Stimulated activated CD4-positive, alpha-beta T cell treated with anti-CD3 and anti-CD28 coated beads, Interleukin-15, amount 100 ng/mL, for 48 hours (primary cell): ENCODE data around the gene TSPAN9.

Experiments
- DNase-seq, 2 donors: peaks; one replicate each; pipeline ENCODE4 v3.0.0-alpha.2; 2020; ENCODE audit warnings: low read depth in 2 of 2

TSPAN9 gene

GRCh38 chr12:3205742-3206519 is 128.8 kb downstream of the TSPAN9 start:
- no peak for DNase-seq

- no peak for DNase-seq
These were observed 129.4 kb downstream of the TSPAN9 start for GRCh38 chr12:3206536-3207072.

DNA sequence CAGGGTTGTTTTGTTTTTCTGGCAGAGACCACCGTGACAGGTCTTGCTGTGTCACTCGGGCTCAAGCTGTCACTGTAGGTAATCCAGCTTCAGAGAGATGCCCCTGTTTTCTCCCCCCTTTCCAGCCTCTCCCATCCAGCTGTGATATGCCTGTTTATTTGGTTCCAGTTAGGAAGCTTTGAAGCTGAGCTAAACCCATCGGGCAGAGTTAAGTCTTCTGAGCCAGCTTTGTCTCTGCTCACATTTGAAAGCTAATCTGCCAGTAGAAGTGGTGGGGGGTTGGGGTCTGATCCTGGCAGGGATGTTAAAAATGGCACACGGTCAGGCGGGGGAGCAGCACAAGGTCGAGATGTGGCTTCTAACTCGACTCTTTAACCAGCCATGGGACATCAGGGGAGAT is 130.0 kb downstream of the TSPAN9 start:
- no peak for DNase-seq

DNA sequence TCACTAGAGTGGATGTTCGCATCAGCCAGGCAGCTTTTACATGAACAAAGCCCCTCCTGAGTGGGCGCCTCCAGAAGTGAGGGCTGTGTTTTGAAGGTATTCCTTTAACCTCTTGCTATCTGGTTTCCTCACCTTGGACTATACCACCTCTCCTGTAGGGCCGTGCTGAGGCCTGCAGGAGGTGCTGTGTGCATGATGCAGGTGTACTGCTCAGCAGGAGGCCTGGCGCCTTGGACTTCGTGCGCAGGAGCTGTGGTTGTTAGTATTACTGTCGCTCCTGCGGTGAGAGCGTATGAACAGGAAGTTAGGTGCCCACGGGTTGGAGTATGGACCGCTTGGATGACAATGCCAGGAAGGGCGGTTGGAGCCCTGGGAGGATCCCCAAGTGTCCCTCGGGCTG is 130.7 kb downstream of the TSPAN9 start:
- no peak for DNase-seq

GRCh38 chr12:3213188-3213587 is 136.0 kb downstream of the TSPAN9 start:
- no peak for DNase-seq

DNA sequence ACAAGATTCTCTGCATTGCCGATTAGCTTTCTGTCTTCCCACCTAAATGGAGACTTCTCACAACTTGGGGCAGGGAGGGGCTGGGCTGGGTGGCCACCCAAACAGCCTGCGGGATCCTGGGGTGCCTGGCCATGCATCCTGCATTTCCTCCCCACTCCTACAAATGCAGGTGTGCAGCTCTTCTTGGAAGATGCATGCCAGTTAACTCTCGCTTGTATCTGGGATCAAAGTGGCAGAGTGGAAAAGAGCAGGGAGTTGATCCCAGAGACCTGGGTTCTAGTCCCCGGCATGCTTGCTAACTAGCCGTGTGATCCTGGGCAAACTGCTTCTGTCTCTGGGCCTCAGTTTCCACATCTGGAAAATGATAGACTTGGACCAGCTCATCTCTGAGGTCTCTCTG is 136.6 kb downstream of the TSPAN9 start:
- no peak for DNase-seq

DNA sequence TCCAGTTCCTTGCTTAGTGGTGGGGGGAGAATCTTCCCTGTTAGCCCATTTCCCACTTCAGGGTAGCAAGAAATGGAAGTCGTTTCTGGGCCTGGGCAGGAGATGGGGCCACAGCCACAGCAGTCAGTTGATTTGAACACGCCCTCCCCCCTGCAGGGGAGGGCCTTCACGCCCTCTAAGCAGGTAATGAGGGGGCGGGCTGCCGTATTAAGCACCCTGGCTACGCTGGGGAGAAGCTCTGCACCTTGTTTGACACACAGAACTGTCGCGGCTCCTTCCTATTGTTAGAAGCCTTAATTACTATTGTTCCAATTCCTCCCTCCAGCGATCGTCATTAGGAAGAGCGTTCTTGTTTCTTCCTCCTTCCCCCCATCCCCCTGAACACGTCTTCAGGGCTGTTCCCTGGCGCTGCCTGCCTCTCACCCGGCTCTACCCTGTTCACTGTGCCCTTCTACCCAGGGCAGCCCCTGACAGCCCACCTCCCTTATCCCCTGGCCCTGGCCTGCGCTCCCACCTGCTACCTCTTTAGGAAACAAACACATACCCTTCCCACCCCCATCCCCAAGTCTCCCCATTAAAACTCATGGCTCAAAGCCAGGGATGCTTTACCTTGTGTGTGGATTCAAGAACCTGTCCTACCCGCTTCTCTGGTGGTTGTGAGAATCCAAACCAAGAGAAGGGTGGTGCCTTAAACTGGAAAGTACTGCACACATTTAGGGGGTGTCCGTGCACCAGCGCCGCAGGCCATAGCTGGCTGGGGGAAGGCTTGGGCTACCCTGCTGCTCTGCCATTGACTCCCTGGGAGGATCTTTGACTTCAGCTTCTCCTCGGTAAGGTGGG is 137.6 kb downstream of the TSPAN9 start:
- no peak for DNase-seq

- DNase-seq, result no peak
These were observed 138.3 kb downstream of the TSPAN9 start for GRCh38 chr12:3215410-3215975.

DNA sequence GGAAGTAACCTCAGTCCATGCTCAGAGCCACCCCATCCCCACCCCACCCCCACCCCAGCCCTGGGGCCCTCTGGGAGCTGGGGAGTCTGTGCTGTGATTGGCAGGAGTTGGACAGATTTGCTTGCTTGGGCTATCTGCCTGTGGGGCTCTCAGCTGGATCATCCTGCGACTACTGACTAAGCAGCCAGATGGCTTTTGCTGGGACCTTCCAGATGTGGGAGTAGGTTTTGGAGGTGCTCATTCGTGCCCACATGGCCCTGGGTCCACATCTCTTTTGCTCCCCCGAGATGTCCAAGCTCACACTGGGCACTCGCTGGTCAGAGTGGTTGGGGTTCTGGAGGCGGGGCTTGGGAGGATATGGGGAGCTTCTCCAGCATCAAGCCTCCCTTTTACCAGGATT is 138.9 kb downstream of the TSPAN9 start:
- no peak for DNase-seq

- DNase-seq, result no peak
These were observed 139.8 kb downstream of the TSPAN9 start for GRCh38 chr12:3216726-3217682.

GRCh38 chr12:3217683-3218079 is 140.5 kb downstream of the TSPAN9 start:
- no peak for DNase-seq

DNA sequence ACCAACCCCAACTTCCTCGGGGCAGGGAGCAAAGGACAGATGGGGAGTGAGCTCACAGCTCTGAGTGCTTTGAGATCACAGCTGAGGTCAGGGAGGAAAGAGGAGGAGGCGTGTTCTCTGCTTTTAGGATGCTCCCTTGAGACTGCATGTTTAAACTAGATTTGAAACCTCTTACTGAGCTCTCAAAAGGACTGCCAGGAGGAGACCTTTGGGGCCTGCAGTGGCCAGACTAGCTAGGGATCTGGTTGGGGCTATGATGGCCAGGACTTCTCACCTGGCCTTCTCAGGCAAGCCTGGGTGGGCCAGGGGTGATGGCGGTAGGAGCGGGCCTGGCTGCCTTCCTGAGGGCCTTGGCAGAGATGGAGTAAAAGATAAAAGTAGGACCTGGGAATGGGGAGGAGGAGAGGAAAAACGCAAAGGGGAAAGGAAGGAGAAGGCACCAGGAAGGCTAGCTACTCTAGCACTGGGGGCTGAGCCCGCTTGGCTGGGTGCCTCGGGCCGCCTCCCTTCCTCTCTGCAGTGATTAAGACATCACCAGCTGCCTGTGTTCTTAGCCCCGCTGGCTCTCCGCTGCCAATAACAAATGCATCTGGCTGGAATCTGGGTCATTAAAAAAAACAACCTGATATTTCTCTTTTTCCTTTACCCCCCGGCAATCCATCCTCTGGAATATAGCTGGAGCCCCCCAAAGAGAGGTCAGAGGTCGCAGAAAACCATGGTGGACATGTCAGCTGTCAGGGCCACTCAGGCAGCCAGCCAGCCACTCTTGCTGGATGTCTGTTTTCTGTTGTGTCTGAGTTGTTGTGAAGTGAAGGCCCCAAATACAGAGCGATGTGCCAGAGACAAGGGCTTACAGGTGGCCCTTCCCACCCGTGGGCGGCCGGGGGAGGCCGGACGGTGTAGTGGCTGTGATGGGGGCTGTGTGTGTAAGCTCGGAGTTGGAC is 141.3 kb downstream of the TSPAN9 start:
- no peak for DNase-seq

- DNase-seq, result no peak
These were observed 142.1 kb downstream of the TSPAN9 start for GRCh38 chr12:3219233-3219632.

GRCh38 chr12:3220382-3221321 is 143.5 kb downstream of the TSPAN9 start:
- no peak for DNase-seq

GRCh38 chr12:3222306-3222705 is 145.1 kb downstream of the TSPAN9 start:
- DNase-seq, result no peak

DNA sequence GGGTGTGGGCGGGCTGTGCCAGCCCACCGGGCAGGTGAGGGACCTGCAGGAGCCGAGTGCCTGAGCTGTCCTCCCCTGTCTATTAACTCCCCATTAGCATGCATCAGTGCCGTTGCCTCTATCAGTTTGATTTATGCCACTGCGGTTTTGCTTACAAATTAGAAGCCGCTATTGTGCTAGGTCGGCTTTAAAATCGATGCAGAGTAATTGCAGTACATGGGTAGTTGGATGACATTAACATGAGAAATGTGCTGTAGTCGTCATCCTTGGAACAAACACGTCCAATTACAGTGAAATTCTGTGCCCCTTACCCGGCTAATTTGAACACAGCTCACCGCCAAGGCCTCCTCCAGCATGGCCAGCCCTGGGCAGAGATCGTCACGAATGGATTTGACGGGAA is 145.8 kb downstream of the TSPAN9 start:
- DNase-seq, result no peak

DNA sequence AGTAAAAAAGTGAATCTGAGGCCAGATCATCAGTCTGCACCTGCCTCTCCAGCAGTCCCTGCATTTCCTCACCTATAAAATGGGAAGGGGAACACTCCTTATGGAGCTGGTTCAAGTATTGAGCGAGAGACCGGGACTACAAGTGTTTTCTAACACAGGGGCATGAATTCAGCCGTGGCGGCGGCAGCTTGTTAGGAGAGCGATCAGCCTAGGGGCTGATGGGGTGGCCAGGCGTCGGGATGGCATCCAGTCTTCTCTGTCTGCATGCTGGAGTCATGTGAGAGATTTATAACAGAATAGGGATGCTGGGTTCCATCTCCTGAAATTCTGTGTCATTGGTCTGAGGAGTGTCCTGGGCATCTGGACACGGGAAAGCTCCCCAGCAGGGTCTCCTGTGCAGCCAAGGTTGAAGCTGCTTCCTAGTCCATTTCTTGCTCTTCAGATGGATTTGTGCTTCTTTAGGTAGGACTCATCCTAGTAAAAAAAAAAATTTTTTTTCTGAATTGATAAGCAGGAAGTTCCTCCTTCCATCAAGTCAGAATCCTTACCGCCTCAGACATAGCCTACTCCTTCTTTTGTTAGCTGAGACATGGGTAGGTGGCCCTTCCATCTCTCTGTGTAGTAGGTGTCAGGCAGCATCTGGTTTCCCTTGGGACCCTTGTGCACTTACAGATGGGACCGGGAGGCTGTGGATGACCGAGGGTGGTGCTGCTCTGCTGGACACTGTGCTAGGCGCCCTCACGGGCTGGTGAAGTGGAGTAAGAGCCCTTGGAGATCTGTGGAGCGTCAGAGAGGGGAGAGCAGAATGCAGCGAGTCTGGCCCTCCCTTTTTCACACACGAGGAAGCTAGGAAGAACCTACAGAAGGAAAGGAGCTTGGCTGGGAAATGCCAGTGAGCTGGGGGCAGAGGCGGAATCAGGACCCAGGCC is 146.7 kb downstream of the TSPAN9 start:
- DNase-seq, result no peak

- DNase-seq, result no peak
These were observed 147.3 kb downstream of the TSPAN9 start for GRCh38 chr12:3224530-3224903.
